Endothelial cell of umbilical vein (primary cell): ENCODE data around the gene RBM5. TPM values are rescaled to one million over a fixed set of nuclear protein-coding genes. Genes with fewer than 3 reads are reported as not detected.

Source experiments
- BruUV-seq: library from RNA; stranded (reverse); fragments of 400-500 nt; replicated peaks from 2 replicates; lab custom pipeline; 2021; lab: Mats Ljungman, UMichigan
- CTCF ChIA-PET: fragments of 300-600, 350-600 bp; sonication (Branson Sonifier 250); formaldehyde crosslinking; loops from one replicate; lab custom pipeline; 2021; ENCODE audit warnings: antibody characterized with exemption, inconsistent platforms; lab: Charles Lee
- POLR2A ChIA-PET: fragments of 300-600, 350-600 bp; sonication (Branson Sonifier 250); formaldehyde crosslinking; loops from one replicate; lab custom pipeline; 2021; ENCODE audit warnings: antibody characterized with exemption, inconsistent platforms; lab: Charles Lee
- DNase-seq: peaks from one replicate; pipeline ENCODE4 v3.0.0-alpha.2; 2011; ENCODE audit warnings: low read depth, low spot score
- FAIRE-seq: peaks from 2 replicates; lab custom pipeline; 2011; peaks lifted over from hg19 to GRCh38; lab: Jason Lieb, UNC
- H2AFZ ChIP-seq: 2 replicates; pipeline ENCODE4 v1.6.0; 2012; ENCODE audit warnings: low read depth, low read length, control low read depth, inconsistent platforms
- H3K27ac ChIP-seq: 2 replicates; pipeline ENCODE4 v1.5.1; 2011; ENCODE audit warnings: low read depth, mild to moderate bottlenecking, control low read depth, low read length, moderate library complexity; ENCODE audit not compliant: insufficient read depth
- H3K27me3 ChIP-seq, 2 experiments: 2 replicates each; pipeline versions ENCODE4 v1.6.0 to v1.6.1; 2011; ENCODE audit warnings: low read length in 2 of 2, mixed read lengths in 1 of 2; ENCODE audit not compliant: control insufficient read depth in 2 of 2, insufficient read depth in 2 of 2
- H3K36me3 ChIP-seq, 2 experiments: 2 replicates in 1 of 2; 3 replicates in 1 of 2; pipeline ENCODE4 v1.5.1; 2011; ENCODE audit warnings: low read length in 2 of 2, mild to moderate bottlenecking in 1 of 2, moderate library complexity in 1 of 2; ENCODE audit not compliant: control insufficient read depth in 2 of 2, insufficient read depth in 2 of 2; ENCODE audit errors: extremely low read depth in 1 of 2
- H3K4me1 ChIP-seq: 3 replicates; pipeline ENCODE4 v1.5.1; 2011; ENCODE audit warnings: mild to moderate bottlenecking, low read length; ENCODE audit not compliant: control insufficient read depth, insufficient read depth; ENCODE audit errors: extremely low read depth
- H3K4me2 ChIP-seq: 2 replicates; pipeline ENCODE4 v1.6.1; 2011; ENCODE audit warnings: low read length, control low read depth, mixed read lengths; ENCODE audit not compliant: insufficient read depth
- H3K4me3 ChIP-seq, 3 experiments: fragments of 200-600 bp in 1 of 3; sonication (generic), shearing (Covaris generic) in 1 of 3; replicated peaks in 1 of 3; 2 replicates each; pipeline ENCODE4 v1.5.1; 2011 to 2016; ENCODE audit warnings: control low read depth in 3 of 3, low read length in 3 of 3, mild to moderate bottlenecking in 2 of 3, inconsistent platforms in 1 of 3, low read depth in 1 of 3, moderate library complexity in 1 of 3; ENCODE audit not compliant: insufficient read depth in 1 of 3
- H3K79me2 ChIP-seq: 2 replicates; pipeline ENCODE4 v1.6.0; 2012; ENCODE audit warnings: low read length, inconsistent platforms; ENCODE audit not compliant: control insufficient read depth, insufficient read depth
- H3K9ac ChIP-seq: replicated peaks from 2 replicates; pipeline ENCODE3; 2011; ENCODE audit warnings: low read length, control low read depth; ENCODE audit not compliant: insufficient read depth; ENCODE audit errors: extremely low read depth
- H3K9me1 ChIP-seq: replicated peaks from 3 replicates; pipeline ENCODE4 v1.6.0; 2011; ENCODE audit warnings: mild to moderate bottlenecking, low read length; ENCODE audit not compliant: control insufficient read depth, insufficient read depth; ENCODE audit errors: extremely low read depth
- H3K9me3 ChIP-seq: replicated peaks from 2 replicates; pipeline ENCODE4 v1.5.1; 2012; ENCODE audit warnings: low read length, inconsistent platforms; ENCODE audit not compliant: control insufficient read depth, insufficient read depth
- H4K20me1 ChIP-seq: replicated peaks from 2 replicates; pipeline ENCODE3; 2011; ENCODE audit warnings: mild to moderate bottlenecking, low read length; ENCODE audit not compliant: control insufficient read depth, insufficient read depth; ENCODE audit errors: extremely low read depth
- FOS ChIP-seq: IDR thresholded peaks from 2 replicates; pipeline ENCODE4 v1.6.1; 2011; ENCODE audit warnings: mild to moderate bottlenecking, low read length, moderate library complexity, borderline replicate concordance; ENCODE audit not compliant: insufficient read depth
- MYC ChIP-seq: IDR thresholded peaks from one replicate; pipeline ENCODE4 v1.6.1; 2011; ENCODE audit warnings: mild to moderate bottlenecking, low read depth, low read length
- dilution Hi-C: fragments of 300-500 bp; cut with MboI; formaldehyde crosslinking; loops from one replicate; pipeline ENCODE4 v1.15.0; 2019; ENCODE audit warnings: low sequenced_read_pairs; ENCODE audit not compliant: extremely low pct_ligation_motif_present
- intact Hi-C: fragments of 100-400 bp; cut with micrococcal nuclease; formaldehyde crosslinking; loops from one replicate; pipeline ENCODE4 v1.10.0; 2022
- polyA plus RNA-seq, 4 experiments: library from polyadenylated mRNA; depleted of rRNA in 3 of 4; stranded (reverse) in 3 of 4; unstranded in 1 of 4; fragments of >200 nt; gene quantifications; 2 replicates each; pipeline versions ENCODE4 v1.2.1 to v1.2.3, GENCODE V29; 2011 to 2012; ENCODE audit warnings: missing spikeins in 1 of 4
- total RNA-seq: library from RNA; stranded (reverse); gene quantifications from 2 replicates; pipeline ENCODE4 v1.2.3, GENCODE V29; 2021

Gene RBM5
- total and polyA plus RNA-seq, 2 donors (not counting 3 experiments of a cell fraction or from before 2014, with no cell fraction given), result 190 to 218 TPM

DNA sequence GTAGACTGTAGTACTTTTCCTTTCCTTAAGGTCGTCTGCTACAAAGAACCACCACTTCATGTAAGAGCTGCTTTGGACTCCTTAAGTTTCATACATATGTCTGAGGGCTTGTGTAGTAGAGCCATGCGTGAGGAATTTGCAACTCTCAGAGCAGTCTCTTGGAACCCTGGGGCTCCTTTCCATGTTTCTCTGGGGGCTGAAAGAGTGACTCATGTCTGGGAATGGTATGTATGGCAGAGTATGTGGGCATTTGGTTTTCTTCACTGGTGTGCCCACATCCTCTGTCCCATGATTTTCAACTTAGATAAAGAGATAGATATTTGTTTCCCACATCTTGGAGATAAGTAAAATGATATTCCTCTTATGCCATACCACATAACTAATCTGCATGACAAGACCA lies 20.6 kb upstream of the RBM5 start:
- TF ChIP-seq MYC, result no peak
- BruUV-seq, result no TSS peak

DNA sequence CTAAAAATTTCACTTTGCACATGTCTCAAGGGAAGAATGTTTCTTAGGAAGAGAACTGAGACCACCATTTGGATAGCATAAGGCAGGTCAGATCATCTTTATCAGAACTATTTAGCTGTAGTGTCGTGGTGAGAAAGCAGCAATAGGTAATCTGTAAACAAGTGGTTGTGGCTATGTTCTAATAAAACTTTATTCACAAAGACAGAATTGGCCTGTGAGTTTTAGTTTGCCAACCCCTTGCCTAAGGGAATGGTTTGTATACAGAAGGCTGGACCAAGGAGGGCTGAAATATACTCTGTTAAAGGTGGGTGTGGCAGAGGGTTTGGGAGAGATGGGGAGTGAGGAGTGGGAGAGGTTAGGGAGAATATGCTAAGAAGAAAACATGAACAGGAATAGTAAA lies 10.6 kb upstream of the RBM5 start:
- no TSS peak for BruUV-seq
- intact Hi-C loops (no loop called here), dilution Hi-C loops (no loop called here)
- POLR2A ChIA-PET, result no interaction called here
- H3K4me1 ChIP-seq, result peaks cover 9% of the 10 kb centered on the region
- no peaks in the 10 kb centered on the region for H4K20me1 ChIP-seq
- H3K79me2 ChIP-seq, result no peaks in the 10 kb centered on the region
- H3K9me3 ChIP-seq, result no peaks in the 10 kb centered on the region
- peaks cover 4 to 8% of the 10 kb centered on the region in 2 experiments for H3K36me3 ChIP-seq
- TF ChIP-seq FOS, result no peak
- no peaks in the 10 kb centered on the region for H3K9me1 ChIP-seq
- H3K27me3 ChIP-seq, result no peaks in the 10 kb centered on the region
- H3K9ac ChIP-seq, result no peak overlapping the region
- FAIRE-seq (no peak), DNase-seq (no peak)
- H2AFZ ChIP-seq, result no peak overlapping the region
- no peak overlapping the region for H3K4me2 ChIP-seq
- H3K27ac ChIP-seq, result no peak overlapping the region
- CTCF ChIA-PET, result no interaction called here
- no peak overlapping the region for H3K4me3 ChIP-seq

More for the DNA sequence above, 20.6 kb upstream of the RBM5 start:
- Histone ChIP-seq H3K27ac (no peak overlapping the region), H2AFZ (no peak overlapping the region), H4K20me1 (no peaks in the 10 kb centered on the region), H3K4me1 (no peaks in the 10 kb centered on the region), H3K9ac (no peak overlapping the region), H3K9me3 (no peaks in the 10 kb centered on the region), H3K4me3 (no peak overlapping the region), H3K9me1 (no peaks in the 10 kb centered on the region), H3K27me3 (no peaks in the 10 kb centered on the region), H3K36me3 (peaks cover 15 to 56% of the 10 kb centered on the region in 2 experiments), H3K79me2 (no peaks in the 10 kb centered on the region), H3K4me2 (no peak overlapping the region)
- intact Hi-C loops (no loop called here), dilution Hi-C loops (no loop called here)
- FAIRE-seq, result no peak
- no peak for DNase-seq
- ChIA-PET CTCF (interaction anchor here (1.1 kb wide), 1 partner anchor 22 kb away, joined by 4 read pairs; no protein-coding TSS in a partner anchor), POLR2A (no interaction called here)
